HUES6 (cell line): ENCODE measurements around the gene KCNB1.

Experiments
- H3K27ac ChIP-seq: 2 replicates; pipeline ENCODE4 v1.7.0; 2013; ENCODE audit warnings: low read depth, mild to moderate bottlenecking, low read length, inconsistent platforms
- H3K27me3 ChIP-seq: 2 replicates; pipeline ENCODE4 v1.6.1; 2013; ENCODE audit warnings: low read length; ENCODE audit not compliant: control insufficient read depth, insufficient read depth
- H3K36me3 ChIP-seq: 2 replicates; pipeline ENCODE4 v1.6.1; 2013; ENCODE audit warnings: low read length; ENCODE audit not compliant: control insufficient read depth, insufficient read depth
- H3K4me1 ChIP-seq: 2 replicates; pipeline ENCODE4 v1.6.1; 2013; ENCODE audit warnings: low read length; ENCODE audit not compliant: control insufficient read depth, insufficient read depth
- H3K4me3 ChIP-seq: 2 replicates; pipeline ENCODE4 v1.5.1; 2013; ENCODE audit warnings: low read depth, low read length
- H3K9ac ChIP-seq: one replicate; pipeline ENCODE4 v1.6.1; 2013; ENCODE audit warnings: mild to moderate bottlenecking, low read length
- H3K9me3 ChIP-seq: 2 replicates; pipeline ENCODE4 v1.6.1; 2013; ENCODE audit warnings: low read depth, low read length; ENCODE audit not compliant: control insufficient read depth, insufficient read depth

The KCNB1 gene

DNA sequence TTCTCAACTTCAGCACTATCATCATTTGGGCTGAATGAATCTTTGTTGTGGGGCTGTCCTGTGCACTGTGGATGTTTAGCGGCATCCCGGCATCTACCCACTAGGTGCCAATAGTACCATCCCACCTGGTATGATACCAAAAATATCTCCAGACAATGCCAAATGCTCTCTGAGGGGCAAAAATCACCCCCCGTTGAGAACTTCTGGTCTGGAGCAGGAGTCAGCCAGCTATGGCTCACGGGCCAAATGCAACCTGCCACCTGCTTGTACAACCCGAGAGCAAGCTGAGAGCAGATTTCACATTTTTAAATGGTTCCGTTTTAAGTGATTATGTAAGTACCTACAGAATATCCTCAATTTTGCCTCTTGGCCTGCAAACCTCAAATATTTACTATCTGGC lies 26.8 kb downstream of the KCNB1 start:
- Histone ChIP-seq H3K36me3 (no peaks in the 10 kb centered on the region), H3K27ac (no peak overlapping the region), H3K27me3 (no peaks in the 10 kb centered on the region), H3K4me3 (no peak overlapping the region), H3K9ac (no peak overlapping the region), H3K9me3 (no peaks in the 10 kb centered on the region), H3K4me1 (peaks cover under 1% of the 10 kb centered on the region)

DNA sequence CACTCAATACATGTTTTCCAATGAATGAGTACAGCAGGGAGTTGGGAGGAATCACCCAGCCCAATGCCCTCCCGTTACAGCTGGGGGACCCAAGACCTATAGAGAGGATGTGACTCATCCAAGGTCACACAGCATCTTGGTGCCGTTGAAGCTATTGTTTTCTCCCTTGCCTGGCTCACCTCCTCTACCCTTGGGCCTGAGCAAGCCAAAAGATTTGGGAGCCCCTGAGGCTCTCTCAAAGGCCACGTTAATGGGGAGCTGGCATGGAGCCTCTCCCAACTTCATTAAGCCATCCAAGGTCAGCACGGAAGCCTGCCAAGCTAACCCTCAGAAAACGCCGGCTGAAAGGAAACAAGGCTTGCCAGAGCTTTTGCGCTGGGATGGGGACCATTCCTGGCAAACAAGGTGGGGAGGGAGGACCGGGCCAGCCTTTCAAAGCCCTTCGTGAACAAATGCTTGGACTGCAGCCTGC lies 30.4 kb downstream of the KCNB1 start:
- no peak overlapping the region for H3K27ac ChIP-seq
- H3K4me1 ChIP-seq: peaks cover 23% of the 10 kb centered on the region
- H3K36me3 ChIP-seq: no peaks in the 10 kb centered on the region
- H3K4me3 ChIP-seq: no peak overlapping the region
- no peak overlapping the region for H3K9ac ChIP-seq
- H3K27me3 ChIP-seq: no peaks in the 10 kb centered on the region; the same call in 1 of the 2 replicates
- no peaks in the 10 kb centered on the region for H3K9me3 ChIP-seq

DNA sequence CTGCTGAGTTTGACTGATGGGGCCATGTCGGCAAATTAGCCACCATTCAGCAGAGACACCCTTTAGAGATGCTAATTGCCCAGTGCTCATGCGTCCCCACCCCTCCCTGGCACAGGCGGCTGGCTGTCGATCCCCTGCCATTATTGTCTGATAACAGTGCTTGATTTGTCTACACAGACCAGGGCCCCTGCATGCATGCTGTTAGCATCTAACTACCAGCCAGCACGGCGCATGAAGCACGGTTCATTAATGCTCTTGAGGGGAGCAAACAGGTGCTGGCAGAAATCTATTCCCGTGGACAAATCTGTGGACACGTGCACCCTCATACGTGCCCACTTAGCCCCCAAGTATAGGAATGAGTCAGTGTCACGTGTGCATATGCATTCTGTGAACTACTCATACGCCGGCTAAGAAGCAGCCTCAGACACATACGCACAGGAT lies 32.2 kb downstream of the KCNB1 start:
- Histone ChIP-seq H3K4me1 (peaks cover 39% of the 10 kb centered on the region), H3K36me3 (no peaks in the 10 kb centered on the region), H3K4me3 (no peak overlapping the region), H3K9ac (no peak overlapping the region), H3K27me3 (no peaks in the 10 kb centered on the region; the same call in 1 of the 2 replicates), H3K27ac (no peak overlapping the region), H3K9me3 (no peaks in the 10 kb centered on the region)

DNA sequence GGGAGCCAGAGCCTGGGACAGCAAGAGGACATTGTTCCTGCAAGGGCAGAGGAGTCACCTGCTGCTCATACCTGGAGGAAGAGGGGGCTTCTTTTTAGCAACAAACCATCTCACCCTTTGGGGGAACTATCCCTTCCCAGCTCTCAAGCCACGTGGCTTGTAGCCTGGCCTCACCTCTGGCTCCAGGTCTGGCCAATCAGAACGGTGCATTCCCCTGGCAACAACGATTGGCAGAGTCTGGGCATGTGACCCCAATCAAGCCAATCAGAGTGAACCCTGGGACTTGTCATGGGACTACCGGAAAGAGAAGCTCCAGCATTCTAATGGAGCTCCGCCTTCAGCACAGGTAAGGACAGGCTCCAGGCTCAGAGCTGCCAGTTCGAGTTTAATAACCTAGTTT lies 33.6 kb downstream of the KCNB1 start:
- Histone ChIP-seq H3K27me3 (no peaks in the 10 kb centered on the region; the same call in 1 of the 2 replicates), H3K4me1 (peaks cover 46% of the 10 kb centered on the region), H3K36me3 (no peaks in the 10 kb centered on the region), H3K9ac (no peak overlapping the region), H3K4me3 (no peak overlapping the region), H3K27ac (no peak overlapping the region), H3K9me3 (no peaks in the 10 kb centered on the region)

DNA sequence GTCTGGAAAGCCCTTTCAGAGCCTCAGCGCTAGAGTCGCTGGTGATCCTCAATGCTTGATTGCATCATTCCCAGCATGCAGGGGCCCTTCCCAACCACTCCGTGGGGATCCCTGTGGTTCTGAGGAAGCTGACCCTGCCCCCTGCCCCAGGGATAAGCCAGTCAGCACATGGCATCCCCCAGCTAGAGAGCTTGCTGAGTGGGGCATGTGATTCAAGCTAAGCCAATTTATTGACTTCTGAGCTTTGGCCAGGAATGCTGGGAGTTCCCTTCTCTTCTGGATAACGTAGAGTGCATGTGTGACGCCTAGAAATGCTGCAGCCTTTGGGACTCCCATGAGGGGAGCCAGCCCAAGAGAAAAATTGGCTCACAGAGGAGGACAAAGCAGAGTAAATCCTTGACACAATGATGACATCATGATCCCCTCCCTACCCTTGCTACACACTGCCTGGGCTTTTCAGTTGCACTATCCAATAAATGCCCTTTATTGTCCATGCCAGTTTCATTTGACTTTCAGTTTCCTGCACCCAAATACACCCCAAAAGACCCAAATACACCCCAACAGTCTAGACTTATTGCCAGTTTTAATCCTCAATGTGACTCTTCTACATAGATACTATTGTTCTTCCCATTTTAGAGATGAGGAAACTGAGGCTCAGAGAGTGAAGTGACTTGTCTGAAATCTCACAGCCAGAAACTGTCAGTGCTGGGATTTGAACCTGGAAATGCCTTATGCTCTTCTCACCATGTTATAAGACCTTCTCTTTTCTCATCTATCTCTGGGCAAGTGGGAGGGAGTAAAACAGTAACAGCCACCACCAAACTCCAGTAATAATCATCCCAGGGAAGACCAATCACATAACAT lies 34.3 kb downstream of the KCNB1 start:
- Histone ChIP-seq H3K27me3 (no peaks in the 10 kb centered on the region; the same call in 1 of the 2 replicates), H3K9ac (no peak overlapping the region), H3K9me3 (no peaks in the 10 kb centered on the region), H3K27ac (no peak overlapping the region), H3K4me3 (no peak overlapping the region), H3K36me3 (no peaks in the 10 kb centered on the region), H3K4me1 (peaks cover 46% of the 10 kb centered on the region)

DNA sequence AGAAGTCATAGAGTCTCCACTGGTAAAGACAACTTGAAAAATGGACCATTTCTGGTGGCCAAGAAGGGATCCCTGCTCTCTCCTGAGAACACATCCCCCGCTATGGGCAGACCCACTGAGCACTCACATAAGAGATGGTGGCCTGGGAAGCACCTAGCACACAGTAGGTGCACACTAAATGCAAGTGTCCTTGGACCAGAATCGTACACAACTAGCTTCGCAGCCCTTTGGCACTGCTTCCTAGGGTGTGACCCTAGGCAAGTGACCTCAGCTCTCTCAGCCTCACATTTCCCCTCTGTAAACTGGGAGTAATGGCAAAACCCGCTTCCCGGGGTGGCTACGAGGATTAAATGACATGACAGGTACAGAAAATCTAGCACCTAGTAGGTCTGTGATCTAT lies 35.1 kb downstream of the KCNB1 start:
- Histone ChIP-seq H3K27me3 (no peaks in the 10 kb centered on the region; the same call in 1 of the 2 replicates), H3K4me3 (no peak overlapping the region), H3K36me3 (no peaks in the 10 kb centered on the region)

DNA sequence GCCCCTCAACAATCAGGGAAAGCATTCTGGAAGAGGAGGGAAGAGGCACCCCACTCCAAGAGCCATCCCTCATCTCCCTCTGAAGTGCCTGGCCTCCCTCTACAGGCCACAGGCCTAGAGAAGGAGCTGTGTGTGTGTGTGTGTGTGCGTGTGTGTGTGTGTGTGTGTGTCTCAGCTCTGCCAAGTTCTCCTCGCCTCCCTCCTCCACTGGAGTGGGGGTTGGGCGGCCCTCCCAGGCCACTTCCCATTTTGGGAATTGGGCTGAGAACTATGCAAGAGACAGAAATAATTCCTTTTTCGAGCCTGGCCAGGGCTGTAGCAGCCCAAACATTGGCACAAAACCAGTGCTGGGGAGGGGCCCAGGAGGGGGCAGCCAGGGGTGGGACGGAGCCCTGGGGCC lies 35.7 kb downstream of the KCNB1 start:
- H3K27me3 ChIP-seq: no peaks in the 10 kb centered on the region; the same call in 1 of the 2 replicates
- H3K36me3 ChIP-seq: no peaks in the 10 kb centered on the region
- no peak overlapping the region for H3K9ac ChIP-seq
- peaks cover 46% of the 10 kb centered on the region for H3K4me1 ChIP-seq
- no peak overlapping the region for H3K4me3 ChIP-seq
- H3K27ac ChIP-seq: no peak overlapping the region
- no peaks in the 10 kb centered on the region for H3K9me3 ChIP-seq

More for the DNA sequence above, 35.1 kb downstream of the KCNB1 start:
- Histone ChIP-seq H3K9ac (no peak overlapping the region), H3K9me3 (no peaks in the 10 kb centered on the region), H3K4me1 (peaks cover 46% of the 10 kb centered on the region), H3K27ac (no peak overlapping the region)

DNA sequence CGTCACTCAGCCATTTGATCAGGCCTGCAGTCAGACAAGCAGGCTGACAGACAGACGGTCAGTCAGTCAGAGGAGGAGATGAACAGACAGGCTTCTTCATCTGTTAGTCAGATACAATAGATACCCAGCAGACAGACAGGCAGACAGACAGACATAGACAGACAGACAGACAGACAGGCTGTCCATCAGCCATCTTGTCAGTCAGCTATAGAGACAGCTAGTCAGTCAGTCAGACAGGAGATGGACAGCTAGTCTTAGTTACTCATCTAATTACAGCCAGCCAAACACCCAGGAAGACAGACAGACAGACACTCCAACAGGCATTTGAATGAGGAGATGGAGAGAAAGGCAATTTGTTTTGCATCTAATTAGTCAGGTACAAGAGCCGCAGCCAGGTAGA lies 36.4 kb downstream of the KCNB1 start:
- no peaks in the 10 kb centered on the region; the same call in 1 of the 2 replicates for H3K27me3 ChIP-seq
- no peak overlapping the region for H3K27ac ChIP-seq
- H3K9me3 ChIP-seq: no peaks in the 10 kb centered on the region
- no peak overlapping the region for H3K9ac ChIP-seq
- no peaks in the 10 kb centered on the region for H3K36me3 ChIP-seq
- peaks cover 46% of the 10 kb centered on the region for H3K4me1 ChIP-seq
- H3K4me3 ChIP-seq: no peak overlapping the region

DNA sequence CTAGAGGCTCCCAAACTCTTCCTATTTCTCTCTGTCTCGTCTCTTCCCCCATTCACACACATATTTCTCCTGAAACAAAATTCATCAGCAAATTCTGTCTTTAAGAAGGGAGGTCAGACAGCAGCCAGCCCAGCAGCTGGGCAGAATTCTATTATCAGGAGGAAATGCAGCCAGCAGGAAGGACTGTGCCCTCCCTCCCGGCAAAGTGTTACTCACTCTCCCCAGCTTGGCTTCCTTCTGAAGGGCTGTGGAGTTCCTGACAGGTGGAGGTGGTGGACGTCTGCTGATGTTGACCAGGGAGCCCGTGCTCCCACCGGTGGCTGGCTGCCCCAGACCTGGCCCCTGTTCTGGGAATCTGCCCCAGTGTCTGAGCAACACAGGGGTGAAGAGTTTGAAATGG lies 37.3 kb downstream of the KCNB1 start:
- Histone ChIP-seq H3K9ac (no peak overlapping the region), H3K36me3 (no peaks in the 10 kb centered on the region), H3K27ac (no peak overlapping the region), H3K27me3 (no peaks in the 10 kb centered on the region), H3K4me1 (peaks cover 40% of the 10 kb centered on the region), H3K4me3 (no peak overlapping the region), H3K9me3 (no peaks in the 10 kb centered on the region)

DNA sequence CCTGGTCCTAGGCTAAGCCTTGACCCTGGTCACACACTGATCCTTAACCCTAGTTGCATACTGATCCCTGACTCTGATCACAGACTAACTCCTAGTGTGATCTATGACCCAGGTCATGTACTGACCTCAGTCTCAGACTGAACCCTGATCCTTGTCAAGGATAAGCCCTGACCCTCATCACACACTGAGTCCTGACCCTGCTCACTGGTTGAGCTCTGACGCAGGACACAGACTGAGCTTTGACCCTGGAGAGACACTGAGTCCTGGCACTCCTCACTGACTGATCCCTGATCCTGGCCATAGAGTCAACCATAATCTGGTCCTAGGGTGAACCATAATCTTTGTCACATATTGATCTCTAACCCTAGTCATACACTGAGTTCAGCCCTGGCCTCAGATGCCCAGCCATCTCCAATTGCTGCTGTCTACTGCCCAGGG lies 37.9 kb downstream of the KCNB1 start:
- H3K27me3 ChIP-seq: no peaks in the 10 kb centered on the region
- no peak overlapping the region for H3K4me3 ChIP-seq
- no peak overlapping the region for H3K9ac ChIP-seq
- H3K27ac ChIP-seq: no peak overlapping the region
- peaks cover 36% of the 10 kb centered on the region for H3K4me1 ChIP-seq
- H3K9me3 ChIP-seq: no peaks in the 10 kb centered on the region
- H3K36me3 ChIP-seq: no peaks in the 10 kb centered on the region

DNA sequence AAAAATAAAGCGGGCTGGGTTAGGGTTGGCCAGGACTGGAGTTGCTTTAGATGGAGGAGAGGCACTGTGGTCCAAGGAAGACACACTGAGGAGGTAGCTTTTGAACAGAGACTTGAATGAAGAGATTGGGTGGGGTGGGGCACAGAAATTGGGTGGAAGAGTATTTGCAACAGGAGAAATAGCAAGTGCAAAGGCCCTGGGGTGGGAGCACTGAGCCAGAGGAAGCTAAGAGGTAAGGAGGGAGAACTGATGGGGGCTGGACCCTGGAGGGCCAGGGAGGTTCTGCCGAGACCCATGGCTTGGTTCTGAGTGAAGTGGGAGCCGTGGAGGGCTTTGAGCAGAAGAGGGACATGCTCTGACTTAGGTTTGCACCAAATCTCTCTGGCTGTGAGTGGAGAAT lies 45.4 kb downstream of the KCNB1 start:
- H3K9ac ChIP-seq: no peak overlapping the region

More for the DNA sequence above, 45.4 kb downstream of the KCNB1 start:
- Histone ChIP-seq H3K4me3 (no peak overlapping the region), H3K4me1 (no peaks in the 10 kb centered on the region), H3K36me3 (no peaks in the 10 kb centered on the region), H3K27me3 (no peaks in the 10 kb centered on the region), H3K9me3 (no peaks in the 10 kb centered on the region), H3K27ac (no peak overlapping the region)
